ENCODE results near the gene UBXN7.
"Not testable (repeated sequence)": the region's sequence is repeated elsewhere in the genome, so short reads cannot be mapped to it uniquely, and the experiment has no call there.

The UBXN7 gene

GRCh38 chr3:196351541-196351940 lies 80.7 kb downstream of the UBXN7 start:
- no peak for DNase-seq

- no peak for DNase-seq
Observed at GRCh38 chr3:196350067-196350466, 82.2 kb downstream of the UBXN7 start.

GRCh38 chr3:196348698-196349097 lies 83.5 kb downstream of the UBXN7 start:
- DNase-seq, result no peak

DNA sequence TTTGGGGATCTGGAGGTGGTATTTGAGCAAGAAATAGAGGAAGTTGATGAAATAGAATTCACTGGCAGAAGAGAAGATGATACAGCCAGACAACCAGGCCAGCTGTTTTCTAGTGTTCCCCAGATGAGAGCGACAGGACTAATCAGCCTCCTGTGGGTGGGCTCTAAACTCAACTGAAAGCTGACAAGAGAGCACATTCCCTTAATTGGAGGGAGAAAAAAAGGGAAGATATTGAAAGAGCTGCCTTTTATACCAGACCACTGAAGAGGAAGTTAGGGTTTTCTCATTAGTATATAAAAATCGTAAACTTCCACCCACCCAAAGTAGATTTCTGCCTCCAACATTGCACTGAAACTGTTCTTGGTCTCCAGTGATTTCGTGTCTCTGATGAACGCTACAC lies 87.6 kb downstream of the UBXN7 start:
- DNase-seq, result no peak

GRCh38 chr3:196343917-196344316 lies 88.3 kb downstream of the UBXN7 start:
- not testable (repeated sequence) for DNase-seq

GRCh38 chr3:196341137-196341536 lies 91.1 kb downstream of the UBXN7 start:
- no peak for DNase-seq

GRCh38 chr3:196340466-196340865 lies 91.8 kb downstream of the UBXN7 start:
- DNase-seq, result no peak

DNA sequence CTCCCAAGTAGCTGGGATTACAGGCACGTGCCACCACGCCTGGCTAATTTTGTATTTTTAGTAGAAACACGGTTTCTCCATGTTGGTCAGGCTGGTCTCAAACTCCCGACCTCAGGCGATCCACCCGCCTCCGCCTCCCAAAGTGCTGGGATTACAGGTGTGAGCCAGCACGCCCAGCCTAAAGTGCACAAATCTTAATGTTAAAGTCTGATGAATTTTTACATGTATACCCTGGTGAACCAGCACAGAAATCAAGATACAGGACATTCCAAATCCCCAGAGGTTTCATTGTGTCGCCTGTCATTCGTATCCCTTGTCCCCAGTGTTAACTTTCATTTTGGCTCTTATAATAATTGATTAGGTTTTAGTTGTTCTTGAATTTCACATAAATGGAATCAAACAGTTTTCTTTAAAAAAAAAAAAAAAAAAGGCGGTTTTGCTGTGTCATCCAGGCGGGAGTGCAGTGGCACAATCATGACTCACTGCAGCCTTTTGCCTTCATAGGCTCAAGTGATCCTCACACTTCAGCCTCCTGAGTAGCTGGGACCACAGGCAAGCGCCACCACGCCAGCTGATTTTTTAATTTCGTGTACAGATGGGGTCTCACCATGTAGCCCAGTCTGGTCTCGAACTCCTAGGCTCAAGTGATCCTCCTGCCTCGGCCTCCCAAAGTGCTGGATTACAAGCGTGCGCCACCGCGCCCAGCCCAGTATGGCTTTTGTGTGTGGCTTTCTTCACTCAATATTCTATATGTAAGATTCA lies 92.6 kb downstream of the UBXN7 start:
- no peak for DNase-seq

- DNase-seq, result no peak
Observed at GRCh38 chr3:196339044-196339443, 93.2 kb downstream of the UBXN7 start.

GRCh38 chr3:196336319-196337145 lies 95.7 kb downstream of the UBXN7 start:
- no peak for DNase-seq

DNA sequence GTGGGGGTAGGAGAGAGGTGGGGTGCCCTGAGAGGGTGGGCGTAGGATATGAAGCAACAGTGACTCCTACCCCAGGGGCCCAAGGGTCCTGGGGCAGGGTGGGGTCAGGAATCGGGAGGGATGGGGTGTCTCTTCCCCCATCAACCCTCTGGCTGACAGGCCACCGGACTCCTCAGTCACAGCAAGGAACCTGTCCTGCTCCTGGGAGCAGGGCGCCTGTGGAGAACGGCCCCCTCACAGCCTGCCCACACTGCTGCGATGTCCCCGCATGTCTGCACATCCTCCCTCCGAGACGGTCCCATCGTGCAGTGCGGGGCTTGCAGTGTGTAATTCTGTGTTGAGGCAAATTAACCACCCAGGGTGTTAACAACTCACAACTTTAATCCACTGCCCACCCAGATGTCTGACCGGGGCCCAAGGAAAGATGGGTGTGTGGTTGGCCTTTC lies 96.7 kb downstream of the UBXN7 start:
- DNase-seq, result no peak

- no peak for DNase-seq
Observed at GRCh38 chr3:196334982-196335381, 97.2 kb downstream of the UBXN7 start.

DNA sequence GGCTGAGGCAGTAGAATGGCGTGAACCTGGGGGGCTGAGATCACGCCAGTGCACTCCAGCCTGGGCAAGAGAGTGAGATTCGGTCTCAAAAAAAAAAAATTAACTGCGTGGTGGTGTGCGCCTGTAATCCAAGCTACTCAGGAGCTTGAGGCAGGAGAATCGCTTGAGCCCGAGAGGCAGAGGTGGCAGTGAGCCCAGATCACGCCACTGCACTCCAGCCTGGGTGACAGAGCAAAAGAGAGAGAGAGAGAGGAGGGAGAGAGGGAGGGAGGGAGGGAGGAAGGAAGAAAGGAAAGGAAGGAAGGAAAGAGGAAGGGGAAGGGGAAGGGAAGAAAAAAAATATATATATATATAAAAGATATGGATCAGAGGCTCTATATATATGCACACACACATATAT lies 100.1 kb downstream of the UBXN7 start:
- DNase-seq, result no peak

GRCh38 chr3:196327405-196327804 lies 104.8 kb downstream of the UBXN7 start:
- no peak for DNase-seq

- no peak for DNase-seq
Observed at GRCh38 chr3:196326936-196327335, 105.3 kb downstream of the UBXN7 start.

DNA sequence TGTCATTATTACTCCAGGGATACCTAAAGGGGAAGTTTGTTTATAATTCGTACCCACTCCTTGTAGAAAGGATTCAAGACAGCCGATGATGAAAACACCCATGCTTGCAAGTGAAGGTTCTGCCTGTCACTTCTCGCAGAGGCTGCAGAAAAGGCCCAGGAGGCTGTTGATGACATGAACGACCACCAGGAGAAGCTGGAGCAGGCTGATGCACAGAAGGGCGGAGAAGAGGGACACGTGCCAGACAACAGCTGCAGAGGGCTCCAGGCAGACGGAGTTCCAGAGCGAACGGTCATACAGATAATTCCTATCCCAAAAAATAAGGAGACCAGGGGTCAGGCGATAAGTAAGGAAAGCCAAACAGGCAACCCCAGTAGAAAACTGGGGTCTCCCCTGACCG lies 108.5 kb downstream of the UBXN7 start:
- no peak for DNase-seq

DNA sequence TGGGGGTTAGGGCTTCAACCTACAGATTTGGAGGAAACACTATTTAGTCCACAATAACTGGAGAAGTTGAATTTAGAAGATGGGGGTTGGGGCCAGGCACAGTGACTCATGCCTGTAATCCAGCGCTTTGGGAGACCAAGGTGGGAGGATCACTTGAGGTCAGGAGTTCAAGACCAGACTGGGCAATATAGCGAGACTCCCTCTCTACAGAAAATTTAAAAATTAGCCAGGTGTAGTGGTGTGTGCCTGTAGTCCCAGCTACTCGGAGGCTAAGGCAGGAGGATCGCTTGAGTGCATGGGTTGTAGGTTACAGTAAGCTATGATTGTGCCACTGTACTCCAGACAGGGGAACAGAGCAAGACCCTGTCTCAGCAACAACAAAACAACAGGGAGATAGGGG lies 109.2 kb downstream of the UBXN7 start:
- no peak for DNase-seq

GRCh38 chr3:196321162-196321561 lies 111.1 kb downstream of the UBXN7 start:
- no peak for DNase-seq

DNA sequence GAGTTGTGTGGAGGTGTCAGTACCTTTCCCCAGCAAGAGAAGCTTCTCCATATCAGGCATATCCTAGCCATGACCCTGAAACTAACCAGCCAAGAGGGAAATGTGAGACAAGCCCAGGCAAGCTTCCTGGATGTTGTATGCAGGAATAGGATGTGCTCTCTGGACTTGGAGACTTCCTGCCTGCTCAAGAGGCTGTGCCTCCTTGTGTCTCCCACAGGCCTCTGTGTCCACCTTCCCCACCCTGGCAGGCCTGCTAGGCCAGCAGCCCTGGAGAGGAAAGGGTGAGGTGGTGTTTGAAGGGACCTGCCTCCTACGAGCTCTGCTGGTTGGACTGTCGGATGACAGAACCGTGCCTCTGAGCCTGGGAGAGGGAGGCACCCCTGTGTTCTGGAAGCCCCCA lies 112.1 kb downstream of the UBXN7 start:
- DNase-seq, result no peak

- peak; percentile 79 for DNase-seq
Observed at GRCh38 chr3:196317687-196318467, 114.3 kb downstream of the UBXN7 start, which contains the start of gene DYNLT2B. Gene DYNLT2B, minus strand, starts transcription at chr3:196318240. Its CDS starts 88 bp downstream, at chr3:196318152.

GRCh38 chr3:196316799-196317686 lies 115.2 kb downstream of the UBXN7 start:
- DNase-seq, result not testable (repeated sequence)

- no peak for DNase-seq
Observed at GRCh38 chr3:196315821-196316220, 116.4 kb downstream of the UBXN7 start.
